Nephron (organoid): ENCODE data around the gene SGPP2.

Experiments used
- H3K27ac Mint-ChIP-seq, 3 experiments: 2 replicates each; pipeline ENCODE4 v1.8.0; 2020; ENCODE audit warnings: mixed read lengths in 3 of 3, mild to moderate bottlenecking in 2 of 3, moderate library complexity in 1 of 3
- H3K27me3 Mint-ChIP-seq: 2 replicates; pipeline ENCODE4 v1.8.0; 2021; ENCODE audit warnings: low read depth, mild to moderate bottlenecking, moderate library complexity, mixed read lengths
- H3K36me3 Mint-ChIP-seq: 2 replicates; pipeline ENCODE4 v1.8.0; 2020; ENCODE audit warnings: low read depth, mixed read lengths
- H3K4me1 Mint-ChIP-seq: 2 replicates; pipeline ENCODE4 v1.8.0; 2020; ENCODE audit warnings: mixed read lengths
- H3K4me3 Mint-ChIP-seq, 3 experiments: 2 replicates each; pipeline ENCODE4 v1.8.0; 2020; ENCODE audit warnings: mild to moderate bottlenecking in 3 of 3, mixed read lengths in 3 of 3, moderate library complexity in 2 of 3
- H3K9me3 Mint-ChIP-seq: 2 replicates; pipeline ENCODE4 v1.8.0; 2020; ENCODE audit warnings: mixed read lengths
- CTCF ChIP-seq, 3 experiments: fragments of 200-600 bp; sonication (generic); IDR thresholded peaks; one replicate each; pipeline ENCODE4 v1.5.0; 2021; ENCODE audit warnings: antibody characterized with exemption in 3 of 3; ENCODE audit not compliant: unreplicated experiment in 3 of 3

SGPP2 gene

GRCh38 chr2:222391743-222392285, 32.5 kb upstream of the SGPP2 start:
- Mint-ChIP-seq H3K36me3 (no peaks in the 10 kb centered on the region), H3K4me1 (no peaks in the 10 kb centered on the region), H3K9me3 (peaks cover 4% of the 10 kb centered on the region), H3K27me3 (peaks cover 5% of the 10 kb centered on the region), H3K4me3 (no peak overlapping the region), H3K27ac (no peak overlapping the region)
- no peak for TF ChIP-seq CTCF (IDR thresholded peaks at IDR 0.05; ENCODE audit: unreplicated experiment in 3 of 3)

- Mint-ChIP-seq H3K27me3 (peaks cover 5% of the 10 kb centered on the region), H3K27ac (no peak overlapping the region), H3K9me3 (peaks cover 6% of the 10 kb centered on the region), H3K36me3 (no peaks in the 10 kb centered on the region), H3K4me1 (peaks cover 6% of the 10 kb centered on the region), H3K4me3 (no peak overlapping the region)
- TF ChIP-seq CTCF (IDR thresholded peaks at IDR 0.05; ENCODE audit: unreplicated experiment in 3 of 3), result no peak
Measured at GRCh38 chr2:222393733-222394267, 30.5 kb upstream of the SGPP2 start.

- H3K27me3 Mint-ChIP-seq, result no peaks in the 10 kb centered on the region
- H3K4me3 Mint-ChIP-seq, result no peak overlapping the region
- H3K9me3 Mint-ChIP-seq, result peaks cover 6% of the 10 kb centered on the region
- TF ChIP-seq CTCF (IDR thresholded peaks at IDR 0.05; ENCODE audit: unreplicated experiment in 3 of 3), result no peak
- H3K27ac Mint-ChIP-seq, result no peak overlapping the region
- H3K4me1 Mint-ChIP-seq, result peaks cover 14% of the 10 kb centered on the region
- no peaks in the 10 kb centered on the region for H3K36me3 Mint-ChIP-seq
Measured at GRCh38 chr2:222398446-222398885, 25.9 kb upstream of the SGPP2 start.

- no peaks in the 10 kb centered on the region for H3K27me3 Mint-ChIP-seq
- H3K36me3 Mint-ChIP-seq, result no peaks in the 10 kb centered on the region
- peak overlapping the region in 1 of 3 experiments; percentile 23 for H3K4me3 Mint-ChIP-seq
- TF ChIP-seq CTCF (IDR thresholded peaks at IDR 0.05; ENCODE audit: unreplicated experiment in 3 of 3), result no peak
- peaks cover 15% of the 10 kb centered on the region for H3K4me1 Mint-ChIP-seq
- H3K27ac Mint-ChIP-seq, result peak overlapping the region in 1 of 3 experiments; percentile 35
- peaks cover 8% of the 10 kb centered on the region for H3K9me3 Mint-ChIP-seq
Measured at GRCh38 chr2:222399038-222399783, 25.1 kb upstream of the SGPP2 start.

GRCh38 chr2:222404151-222404905, 20.0 kb upstream of the SGPP2 start:
- peaks cover 9% of the 10 kb centered on the region for H3K4me1 Mint-ChIP-seq
- no peak overlapping the region for H3K4me3 Mint-ChIP-seq
- peaks cover 3% of the 10 kb centered on the region for H3K9me3 Mint-ChIP-seq
- no peak for TF ChIP-seq CTCF (IDR thresholded peaks at IDR 0.05; ENCODE audit: unreplicated experiment in 3 of 3)
- H3K27ac Mint-ChIP-seq, result peak overlapping the region; percentile 43 to 53 (median 51)
- no peaks in the 10 kb centered on the region for H3K36me3 Mint-ChIP-seq
- peaks cover 4% of the 10 kb centered on the region for H3K27me3 Mint-ChIP-seq
